OCI-LY7 (cell line): ENCODE measurements around the gene ZMYM5.

Source experiments
- EZH2phosphoT487 ChIP-seq: fragments of 200-600 bp; sonication (generic); IDR thresholded peaks from 2 replicates; pipeline ENCODE4 v1.6.1; 2018; ENCODE audit warnings: low read depth, borderline replicate concordance, mild to moderate bottlenecking, mixed run types, antibody characterized with exemption, low read length, moderate library complexity, mixed read lengths
- TF ChIP-seq, protein P1 (sequence below): fragments of 200-600 bp; sonication (generic); conservative IDR thresholded peaks from 2 replicates; pipeline ENCODE4 v1.5.1; 2014; ENCODE audit warnings: mild to moderate bottlenecking, antibody characterized with exemption, low read length, moderate library complexity, mixed read lengths

DNA sequence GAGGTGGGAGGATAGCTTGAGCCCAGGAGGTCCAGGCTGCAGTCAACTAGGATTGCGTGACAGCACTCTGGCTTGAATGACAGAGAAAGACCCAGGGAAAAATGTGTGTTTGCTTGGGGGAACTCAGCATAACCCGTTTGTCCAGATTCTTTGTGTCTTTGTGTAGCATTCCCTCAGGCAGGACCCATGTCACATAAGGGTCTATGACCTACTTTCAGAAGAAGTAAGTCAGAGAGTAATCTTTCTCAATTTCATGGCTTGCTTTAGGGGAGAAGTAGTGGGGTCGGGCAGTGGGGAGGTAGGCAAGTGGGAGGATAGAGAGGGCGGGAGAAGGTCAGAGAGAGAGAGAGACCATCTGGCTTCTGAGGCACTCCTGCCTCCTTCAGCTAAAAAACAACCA lies 68.8 kb downstream of the ZMYM5 start:
- TF ChIP-seq, protein P1, sequence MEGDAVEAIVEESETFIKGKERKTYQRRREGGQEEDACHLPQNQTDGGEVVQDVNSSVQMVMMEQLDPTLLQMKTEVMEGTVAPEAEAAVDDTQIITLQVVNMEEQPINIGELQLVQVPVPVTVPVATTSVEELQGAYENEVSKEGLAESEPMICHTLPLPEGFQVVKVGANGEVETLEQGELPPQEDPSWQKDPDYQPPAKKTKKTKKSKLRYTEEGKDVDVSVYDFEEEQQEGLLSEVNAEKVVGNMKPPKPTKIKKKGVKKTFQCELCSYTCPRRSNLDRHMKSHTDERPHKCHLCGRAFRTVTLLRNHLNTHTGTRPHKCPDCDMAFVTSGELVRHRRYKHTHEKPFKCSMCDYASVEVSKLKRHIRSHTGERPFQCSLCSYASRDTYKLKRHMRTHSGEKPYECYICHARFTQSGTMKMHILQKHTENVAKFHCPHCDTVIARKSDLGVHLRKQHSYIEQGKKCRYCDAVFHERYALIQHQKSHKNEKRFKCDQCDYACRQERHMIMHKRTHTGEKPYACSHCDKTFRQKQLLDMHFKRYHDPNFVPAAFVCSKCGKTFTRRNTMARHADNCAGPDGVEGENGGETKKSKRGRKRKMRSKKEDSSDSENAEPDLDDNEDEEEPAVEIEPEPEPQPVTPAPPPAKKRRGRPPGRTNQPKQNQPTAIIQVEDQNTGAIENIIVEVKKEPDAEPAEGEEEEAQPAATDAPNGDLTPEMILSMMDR = no peak
- TF ChIP-seq EZH2phosphoT487 = no peak
